Mesodermal cell (in vitro differentiated cells): ENCODE results near the gene LRMDA.
A peak's percentile ranks its signal among the peaks of the same experiment; 100 is the strongest.

ENCODE experiments used
- H3K27ac ChIP-seq: 2 replicates; pipeline ENCODE4 v1.7.0; 2013; ENCODE audit warnings: mild to moderate bottlenecking, low read depth, low read length, moderate library complexity; ENCODE audit not compliant: severe bottlenecking
- H3K36me3 ChIP-seq: 2 replicates; pipeline ENCODE4 v1.7.1; 2013; ENCODE audit warnings: mild to moderate bottlenecking, low read length, moderate library complexity; ENCODE audit not compliant: control insufficient read depth, insufficient read depth
- H3K4me1 ChIP-seq: one replicate; pipeline ENCODE4 v1.7.1; 2013; ENCODE audit warnings: mild to moderate bottlenecking, low read length; ENCODE audit not compliant: insufficient read depth, control insufficient read depth, poor library complexity, severe bottlenecking
- H3K4me3 ChIP-seq: 2 replicates; pipeline ENCODE4 v1.7.0; 2013; ENCODE audit warnings: low read length, control low read depth, mild to moderate bottlenecking; ENCODE audit not compliant: insufficient read depth, poor library complexity, severe bottlenecking; ENCODE audit errors: extremely low read depth
- H3K9me3 ChIP-seq: 2 replicates; pipeline ENCODE4 v1.7.1; 2013; ENCODE audit warnings: mild to moderate bottlenecking, low read length, moderate library complexity; ENCODE audit not compliant: control insufficient read depth
- WGBS, 2 experiments: methylation state at CpG; one replicate each; pipeline ENCODE4 v1.1.5; 2013; ENCODE audit warnings: missing lambda C conversion rate in 2 of 2; ENCODE audit not compliant: insufficient coverage in 2 of 2; 5-methylcytosine and 5-hydroxymethylcytosine counted together

The LRMDA gene

GRCh38 chr10:76337641-76338040 is 906.2 kb downstream of the LRMDA start:
- no peaks in the 10 kb centered on the region for H3K9me3 ChIP-seq
- peak overlapping the region; percentile 17 for H3K27ac ChIP-seq
- no peak overlapping the region for H3K4me3 ChIP-seq
- H3K4me1 ChIP-seq, result no peaks in the 10 kb centered on the region
- H3K36me3 ChIP-seq, result no peaks in the 10 kb centered on the region
- WGBS, 2 experiments, result 93 to 100% methylated on average over 1 of the region's 1 CpG

GRCh38 chr10:76338187-76338586 is 906.8 kb downstream of the LRMDA start:
- no peak overlapping the region for H3K4me3 ChIP-seq
- H3K9me3 ChIP-seq, result no peaks in the 10 kb centered on the region
- 100% methylated on average over 1 of the region's 2 CpGs; no CpG with 5 or more reads in 1 of the 2 experiments for WGBS, 2 experiments
- H3K27ac ChIP-seq, result no peak overlapping the region
- H3K36me3 ChIP-seq, result no peaks in the 10 kb centered on the region
- no peaks in the 10 kb centered on the region for H3K4me1 ChIP-seq

GRCh38 chr10:76341740-76342139 is 910.3 kb downstream of the LRMDA start:
- Histone ChIP-seq H3K27ac (no peak overlapping the region), H3K36me3 (no peaks in the 10 kb centered on the region), H3K4me1 (no peaks in the 10 kb centered on the region), H3K4me3 (no peak overlapping the region), H3K9me3 (no peaks in the 10 kb centered on the region)
- 90 to 100% methylated on average over 1 of the region's 2 CpGs for WGBS, 2 experiments

- no peaks in the 10 kb centered on the region for H3K36me3 ChIP-seq
- H3K9me3 ChIP-seq, result no peaks in the 10 kb centered on the region
- H3K4me3 ChIP-seq, result no peak overlapping the region
- H3K4me1 ChIP-seq, result no peaks in the 10 kb centered on the region
- no peak overlapping the region for H3K27ac ChIP-seq
Observed at GRCh38 chr10:76342996-76343395, 911.6 kb downstream of the LRMDA start.

- no peaks in the 10 kb centered on the region for H3K36me3 ChIP-seq
- no peaks in the 10 kb centered on the region for H3K9me3 ChIP-seq
- no peak overlapping the region for H3K4me3 ChIP-seq
- peaks cover 14% of the 10 kb centered on the region for H3K4me1 ChIP-seq
- no peak overlapping the region for H3K27ac ChIP-seq
- WGBS, 2 experiments, result 100% methylated on average over 1 to 2 of the region's 2 CpGs
Observed at GRCh38 chr10:76347832-76348231, 916.4 kb downstream of the LRMDA start.

GRCh38 chr10:76350583-76350982 is 919.2 kb downstream of the LRMDA start:
- 63 to 93% methylated on average over 1 to 3 of the region's 4 CpGs for WGBS, 2 experiments
- Histone ChIP-seq H3K4me1 (peaks cover 23% of the 10 kb centered on the region), H3K36me3 (no peaks in the 10 kb centered on the region), H3K27ac (no peak overlapping the region), H3K4me3 (no peak overlapping the region), H3K9me3 (no peaks in the 10 kb centered on the region)

GRCh38 chr10:76352300-76352699 is 920.9 kb downstream of the LRMDA start:
- WGBS, 2 experiments, result 90 to 100% methylated on average over 2 to 3 of the region's 5 CpGs
- Histone ChIP-seq H3K9me3 (no peaks in the 10 kb centered on the region), H3K4me3 (no peak overlapping the region), H3K36me3 (no peaks in the 10 kb centered on the region), H3K27ac (no peak overlapping the region), H3K4me1 (peaks cover 23% of the 10 kb centered on the region)

- Histone ChIP-seq H3K36me3 (no peaks in the 10 kb centered on the region), H3K4me1 (peaks cover 23% of the 10 kb centered on the region), H3K9me3 (no peaks in the 10 kb centered on the region), H3K4me3 (no peak overlapping the region), H3K27ac (peak overlapping the region; percentile 55)
- 85 to 97% methylated on average over 2 to 4 of the region's 6 CpGs for WGBS, 2 experiments
Observed at GRCh38 chr10:76353237-76353851, 921.9 kb downstream of the LRMDA start.

- WGBS, 2 experiments, result no CpG with 5 or more reads among the region's 2 CpGs
- Histone ChIP-seq H3K9me3 (no peaks in the 10 kb centered on the region), H3K4me3 (no peak overlapping the region), H3K36me3 (no peaks in the 10 kb centered on the region), H3K4me1 (peaks cover 23% of the 10 kb centered on the region), H3K27ac (no peak overlapping the region)
Observed at GRCh38 chr10:76354212-76354738, 922.9 kb downstream of the LRMDA start.

GRCh38 chr10:76354921-76355320 is 923.5 kb downstream of the LRMDA start:
- Histone ChIP-seq H3K9me3 (no peaks in the 10 kb centered on the region), H3K4me1 (peaks cover 23% of the 10 kb centered on the region), H3K27ac (no peak overlapping the region), H3K36me3 (no peaks in the 10 kb centered on the region), H3K4me3 (no peak overlapping the region)
- 80 to 95% methylated on average over 1 to 3 of the region's 4 CpGs for WGBS, 2 experiments

- Histone ChIP-seq H3K4me1 (peaks cover 21% of the 10 kb centered on the region), H3K27ac (no peak overlapping the region), H3K36me3 (no peaks in the 10 kb centered on the region), H3K4me3 (no peak overlapping the region), H3K9me3 (no peaks in the 10 kb centered on the region)
- 100% methylated on average over 1 to 2 of the region's 4 CpGs for WGBS, 2 experiments
Observed at GRCh38 chr10:76356557-76356956, 925.1 kb downstream of the LRMDA start.
